OCI-LY1 (cell line): ENCODE results near the gene UNCX.

Experiments used
- CTCF ChIP-seq: fragments of 200-600 bp; sonication (generic), shearing (Covaris generic); IDR thresholded peaks from 2 replicates; pipeline ENCODE4 v1.5.1; 2017; ENCODE audit warnings: mild to moderate bottlenecking, antibody characterized with exemption, low read length, moderate library complexity, mixed read lengths
- EZH2 ChIP-seq: fragments of 200-600 bp; sonication (generic), shearing (Covaris generic); IDR thresholded peaks from 2 replicates; pipeline ENCODE4 v1.8.0; 2017; ENCODE audit warnings: borderline replicate concordance, mixed run types, mild to moderate bottlenecking, antibody characterized with exemption, low read length, moderate library complexity, mixed read lengths

GRCh38 chr7:1267016-1267900 is 34.6 kb downstream of the UNCX start:
- TF ChIP-seq CTCF (no peak), EZH2 (no peak)
